ENCODE results near the gene SLC20A1.

DNA sequence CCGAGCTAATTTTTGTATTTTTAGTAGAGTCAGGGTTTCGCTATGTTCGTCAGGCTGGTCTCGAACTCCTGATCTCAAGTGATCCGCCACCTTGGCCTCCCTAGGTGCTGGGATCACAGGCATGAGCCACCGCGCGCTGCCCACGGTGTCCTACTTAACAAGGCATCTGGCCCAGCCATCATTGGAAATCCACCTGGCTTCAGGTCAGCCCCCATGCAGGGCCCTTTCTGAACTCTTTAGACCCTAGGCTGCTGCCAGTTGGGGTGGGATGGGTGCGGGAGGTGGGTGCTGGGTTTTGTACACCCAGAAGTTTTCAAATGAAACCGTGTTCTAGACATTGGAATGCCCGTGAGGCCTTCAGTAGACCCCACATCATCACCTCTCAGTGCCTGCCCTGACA is 48.4 kb downstream of the SLC20A1 start:
- TF ChIP-seq CTCF (IDR thresholded peaks at IDR 0.05): no peak
- no peak for TF ChIP-seq POLR2AphosphoS5 (IDR thresholded peaks at IDR 0.05)
- TF ChIP-seq EP300 (IDR thresholded peaks at IDR 0.05; ENCODE audit: low read depth): no peak
